CD8-positive, alpha-beta memory T cell (primary cell): ENCODE measurements around the gene DPF3. TPM values are rescaled to one million over a fixed set of nuclear protein-coding genes. Genes with fewer than 3 reads are reported as not detected.

Source experiments
- CTCF ChIA-PET: fragments of 350-600 bp; sonication (Branson Sonifier 250); formaldehyde crosslinking; loops from one replicate; lab custom pipeline; 2021; ENCODE audit warnings: antibody characterized with exemption; lab: Charles Lee
- POLR2A ChIA-PET: fragments of 350-600 bp; sonication (Branson Sonifier 250); formaldehyde crosslinking; loops from one replicate; lab custom pipeline; 2021; ENCODE audit warnings: antibody characterized with exemption; lab: Charles Lee
- DNase-seq, 5 donors: peaks; one replicate each; pipeline versions ENCODE4 v3.0.0 to v3.0.0-alpha.2; 2020 to 2022; ENCODE audit warnings: mixed read lengths in 1 of 5
- H3K27ac ChIP-seq: one replicate; pipeline ENCODE4 v1.7.0; 2013; ENCODE audit warnings: low read depth, mild to moderate bottlenecking, low read length, moderate library complexity
- H3K27me3 ChIP-seq: 2 replicates; pipeline ENCODE4 v1.7.0; 2013; ENCODE audit warnings: low read length, mild to moderate bottlenecking; ENCODE audit not compliant: insufficient read depth, poor library complexity, severe bottlenecking
- H3K36me3 ChIP-seq: 2 replicates; pipeline ENCODE4 v1.7.0; 2013; ENCODE audit warnings: mild to moderate bottlenecking, low read length, moderate library complexity; ENCODE audit not compliant: insufficient read depth
- H3K4me1 ChIP-seq: 2 replicates; pipeline ENCODE4 v1.7.0; 2013; ENCODE audit warnings: mild to moderate bottlenecking, low read length, moderate library complexity; ENCODE audit not compliant: insufficient read depth
- H3K4me3 ChIP-seq: 2 replicates; pipeline ENCODE4 v1.7.0; 2013; ENCODE audit warnings: mild to moderate bottlenecking, low read length
- H3K9me3 ChIP-seq: 2 replicates; pipeline ENCODE4 v1.7.0; 2013; ENCODE audit warnings: mild to moderate bottlenecking, low read length
- H3K27ac Mint-ChIP-seq, 8 donors: one replicate each; pipeline ENCODE4 v1.8.0; 2020 to 2021; ENCODE audit warnings: mixed read lengths in 8 of 8, mild to moderate bottlenecking in 6 of 8, inconsistent platforms in 3 of 8, moderate library complexity in 3 of 8
- H3K27me3 Mint-ChIP-seq, 2 donors: one replicate each; pipeline ENCODE4 v1.8.0; 2020 to 2021; ENCODE audit warnings: mixed read lengths in 2 of 2, mild to moderate bottlenecking in 1 of 2, moderate library complexity in 1 of 2
- H3K36me3 Mint-ChIP-seq, 3 donors: one replicate each; pipeline ENCODE4 v1.8.0; 2020 to 2021; ENCODE audit warnings: mixed read lengths in 3 of 3, inconsistent platforms in 1 of 3, mild to moderate bottlenecking in 1 of 3
- H3K4me1 Mint-ChIP-seq, 3 donors: one replicate each; pipeline ENCODE4 v1.8.0; 2020 to 2021; ENCODE audit warnings: mixed read lengths in 3 of 3, inconsistent platforms in 1 of 3, mild to moderate bottlenecking in 1 of 3
- H3K4me3 Mint-ChIP-seq, 7 donors: one replicate each; pipeline ENCODE4 v1.8.0; 2020 to 2021; ENCODE audit warnings: mixed read lengths in 7 of 7, mild to moderate bottlenecking in 6 of 7, moderate library complexity in 4 of 7, inconsistent platforms in 2 of 7
- H3K9me3 Mint-ChIP-seq, 5 donors: one replicate each; pipeline ENCODE4 v1.8.0; 2020 to 2022; ENCODE audit warnings: mixed read lengths in 5 of 5, mild to moderate bottlenecking in 3 of 5, moderate library complexity in 2 of 5, inconsistent platforms in 1 of 5
- polyA plus RNA-seq: library from polyadenylated mRNA; unstranded; fragments of 300-500 nt; fragmentation: Illumina TruSeq; gene quantifications from one replicate; pipeline ENCODE4 v1.2.3, GENCODE V29; 2021
- total RNA-seq, 2 experiments: library from RNA; stranded (reverse); gene quantifications; one replicate each; pipeline ENCODE4 v1.2.3, GENCODE V29; 2021

The DPF3 gene
- total and polyA plus RNA-seq, 3 experiments from 2014 or later, result 0.50 to 1.3 (median 0.62) TPM

DNA sequence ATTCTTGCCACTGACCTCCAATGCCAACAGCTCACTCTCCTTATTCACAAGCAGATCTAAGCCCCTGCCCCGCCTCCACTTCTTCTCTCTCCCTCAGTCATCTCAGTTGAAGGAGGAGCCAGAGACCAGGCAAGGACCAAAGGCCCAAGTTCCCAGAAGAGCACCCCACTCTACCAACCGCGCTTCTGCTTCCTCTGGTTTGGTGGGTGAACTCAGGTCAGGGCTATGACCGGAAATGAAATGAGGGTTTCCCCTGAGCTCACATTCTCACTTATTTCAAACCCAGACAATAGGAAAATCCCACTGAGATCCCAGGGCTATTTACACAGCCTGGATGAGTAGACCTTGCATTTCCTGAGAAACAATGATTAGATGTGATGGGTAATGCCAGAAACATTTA, 9.9 kb downstream of the DPF3 start:
- ChIA-PET CTCF (interaction anchor here (1.0 kb wide), 1 partner anchor 10 kb away, joined by 4 read pairs; the partner anchor contains the start of gene DPF3), POLR2A (no interaction called here)
- Histone ChIP-seq H3K36me3 (no peaks in the 10 kb centered on the region), H3K4me1 (no peaks in the 10 kb centered on the region), H3K27ac (no peak overlapping the region), H3K27me3 (no peaks in the 10 kb centered on the region), H3K9me3 (no peaks in the 10 kb centered on the region), H3K4me3 (no peak overlapping the region)
- Mint-ChIP-seq H3K27me3 (peaks cover 8 to 18% of the 10 kb centered on the region in 2 donors), H3K4me1 (peaks cover 0 to 3% (median 0%) of the 10 kb centered on the region in 3 donors), H3K4me3 (no peak overlapping the region), H3K27ac (no peak overlapping the region), H3K9me3 (peaks cover 0 to 2% (median 0%) of the 10 kb centered on the region in 5 donors), H3K36me3 (no peaks in the 10 kb centered on the region)
- no peak for DNase-seq

DNA sequence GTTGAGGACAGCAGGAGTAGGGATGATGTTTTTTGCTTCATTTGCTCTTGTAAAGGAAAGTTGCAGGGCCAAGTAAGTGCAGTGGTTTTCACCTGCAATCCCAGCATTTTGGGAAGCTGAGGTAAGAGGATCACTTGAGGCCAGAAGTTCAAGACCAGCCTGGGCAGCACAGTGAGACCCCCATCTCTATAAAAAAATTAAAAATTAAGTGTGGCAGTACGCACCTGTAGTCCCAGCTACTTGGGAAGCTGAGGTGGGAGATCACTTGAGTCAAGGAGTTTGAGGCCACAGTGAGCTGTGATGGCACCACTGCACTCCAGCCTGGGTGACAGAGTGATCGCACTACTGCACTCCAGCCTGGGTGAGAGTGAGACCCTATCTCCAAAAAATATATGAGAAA, 10.8 kb downstream of the DPF3 start:
- no peak overlapping the region for H3K27ac Mint-ChIP-seq
- CTCF ChIA-PET, result no interaction called here
- H3K4me3 Mint-ChIP-seq, result no peak overlapping the region

DNA sequence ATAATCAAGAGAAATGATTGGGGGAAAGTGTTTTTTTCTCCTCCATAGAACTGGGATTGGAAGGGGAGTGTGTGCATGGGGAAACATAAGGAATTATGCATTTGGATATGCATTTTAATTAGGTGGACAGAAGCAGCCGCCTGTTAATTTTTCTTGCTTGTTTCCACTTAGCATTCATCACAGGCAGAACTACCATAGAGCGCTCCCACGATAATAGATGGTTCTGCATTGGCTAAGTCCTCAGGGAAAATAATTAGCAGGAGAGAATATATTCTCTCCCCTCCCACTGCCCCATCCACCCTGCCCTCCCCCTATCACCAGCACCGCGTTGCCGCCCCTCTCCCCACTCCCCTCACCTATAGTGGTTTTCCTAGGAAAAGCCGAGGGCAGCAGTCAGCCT, 11.4 kb downstream of the DPF3 start:
- Mint-ChIP-seq H3K27ac (no peak overlapping the region), H3K4me3 (no peak overlapping the region), H3K4me1 (peaks cover 0 to 3% (median 0%) of the 10 kb centered on the region in 3 donors), H3K9me3 (peaks cover 0 to 2% (median 0%) of the 10 kb centered on the region in 5 donors), H3K27me3 (peaks cover 8 to 21% of the 10 kb centered on the region in 2 donors), H3K36me3 (no peaks in the 10 kb centered on the region)
- CTCF ChIA-PET, result no interaction called here
- no peaks in the 10 kb centered on the region for H3K4me1 ChIP-seq
- no peaks in the 10 kb centered on the region for H3K36me3 ChIP-seq
- no peaks in the 10 kb centered on the region for H3K27me3 ChIP-seq
- H3K9me3 ChIP-seq, result no peaks in the 10 kb centered on the region
- no peak overlapping the region for H3K4me3 ChIP-seq
- no peak overlapping the region for H3K27ac ChIP-seq
- DNase-seq, result no peak
- POLR2A ChIA-PET, result no interaction called here

More for the DNA sequence above, 10.8 kb downstream of the DPF3 start:
- H3K4me1 Mint-ChIP-seq, result peaks cover 0 to 3% (median 0%) of the 10 kb centered on the region in 3 donors
- Histone ChIP-seq H3K4me3 (no peak overlapping the region), H3K36me3 (no peaks in the 10 kb centered on the region), H3K4me1 (no peaks in the 10 kb centered on the region), H3K27ac (no peak overlapping the region), H3K27me3 (no peaks in the 10 kb centered on the region), H3K9me3 (no peaks in the 10 kb centered on the region)
- H3K36me3 Mint-ChIP-seq, result no peaks in the 10 kb centered on the region
- peaks cover 0 to 2% (median 0%) of the 10 kb centered on the region in 5 donors for H3K9me3 Mint-ChIP-seq
- POLR2A ChIA-PET, result no interaction called here
- DNase-seq, result no peak
- peaks cover 8 to 21% of the 10 kb centered on the region in 2 donors for H3K27me3 Mint-ChIP-seq

DNA sequence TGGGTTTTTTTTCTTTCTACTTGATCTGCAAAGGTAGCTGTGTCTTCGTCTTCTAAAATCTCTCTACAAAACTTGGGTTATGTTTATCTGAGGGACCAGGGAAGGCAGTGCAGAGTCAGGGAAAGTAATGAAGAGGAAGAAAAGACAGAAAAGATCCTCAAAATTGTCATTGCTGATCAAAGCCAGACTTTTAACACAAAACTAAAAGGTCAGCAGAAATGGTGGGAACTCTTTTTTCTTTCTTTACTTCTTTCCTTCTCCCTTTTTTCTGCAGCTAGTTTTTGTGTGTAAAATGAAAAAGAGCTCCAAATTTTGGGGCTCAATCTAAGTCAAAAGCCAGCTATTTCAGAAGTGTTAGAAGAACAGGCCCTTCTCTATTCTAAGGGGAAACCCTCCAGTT, 11.9 kb downstream of the DPF3 start:
- no peak overlapping the region for H3K4me3 Mint-ChIP-seq
- no peaks in the 10 kb centered on the region for H3K36me3 Mint-ChIP-seq
- peaks cover 8 to 21% of the 10 kb centered on the region in 2 donors for H3K27me3 Mint-ChIP-seq
- DNase-seq, result no peak
- H3K4me1 Mint-ChIP-seq, result peaks cover 0 to 3% (median 0%) of the 10 kb centered on the region in 3 donors
- peaks cover 0 to 2% (median 0%) of the 10 kb centered on the region in 5 donors for H3K9me3 Mint-ChIP-seq
- Histone ChIP-seq H3K4me3 (no peak overlapping the region), H3K36me3 (no peaks in the 10 kb centered on the region), H3K4me1 (no peaks in the 10 kb centered on the region), H3K27ac (no peak overlapping the region), H3K9me3 (no peaks in the 10 kb centered on the region), H3K27me3 (no peaks in the 10 kb centered on the region)
- CTCF ChIA-PET, result no interaction called here
- POLR2A ChIA-PET, result no interaction called here
- H3K27ac Mint-ChIP-seq, result no peak overlapping the region

DNA sequence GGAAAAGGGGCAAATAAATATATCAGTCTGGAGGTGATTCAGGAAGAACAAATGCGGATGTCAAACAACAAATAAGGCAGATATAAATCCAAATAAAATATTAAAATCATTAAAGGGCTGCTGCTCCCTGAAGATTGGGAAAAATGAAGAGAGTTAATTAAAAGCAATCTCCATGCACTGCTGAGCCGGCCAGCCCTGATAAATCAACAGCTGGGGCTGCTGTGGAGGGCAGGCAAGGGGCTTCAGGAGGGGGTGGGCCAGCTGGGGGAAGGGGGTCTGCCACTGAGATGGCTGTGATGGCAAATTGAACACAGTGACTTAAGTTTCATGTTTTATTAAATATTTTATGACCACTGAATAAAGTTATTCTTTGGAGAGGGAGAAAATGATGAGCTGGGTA, 12.4 kb downstream of the DPF3 start:
- Histone ChIP-seq H3K9me3 (no peaks in the 10 kb centered on the region), H3K4me3 (no peak overlapping the region), H3K36me3 (no peaks in the 10 kb centered on the region), H3K27me3 (no peaks in the 10 kb centered on the region), H3K4me1 (no peaks in the 10 kb centered on the region), H3K27ac (no peak overlapping the region)
- Mint-ChIP-seq H3K4me3 (no peak overlapping the region), H3K27ac (no peak overlapping the region), H3K9me3 (peaks cover 0 to 2% (median 0%) of the 10 kb centered on the region in 5 donors), H3K4me1 (peaks cover 0 to 3% (median 0%) of the 10 kb centered on the region in 3 donors), H3K27me3 (peaks cover 8 to 26% of the 10 kb centered on the region in 2 donors), H3K36me3 (no peaks in the 10 kb centered on the region)
- ChIA-PET POLR2A (no interaction called here), CTCF (no interaction called here)
- DNase-seq, result no peak

DNA sequence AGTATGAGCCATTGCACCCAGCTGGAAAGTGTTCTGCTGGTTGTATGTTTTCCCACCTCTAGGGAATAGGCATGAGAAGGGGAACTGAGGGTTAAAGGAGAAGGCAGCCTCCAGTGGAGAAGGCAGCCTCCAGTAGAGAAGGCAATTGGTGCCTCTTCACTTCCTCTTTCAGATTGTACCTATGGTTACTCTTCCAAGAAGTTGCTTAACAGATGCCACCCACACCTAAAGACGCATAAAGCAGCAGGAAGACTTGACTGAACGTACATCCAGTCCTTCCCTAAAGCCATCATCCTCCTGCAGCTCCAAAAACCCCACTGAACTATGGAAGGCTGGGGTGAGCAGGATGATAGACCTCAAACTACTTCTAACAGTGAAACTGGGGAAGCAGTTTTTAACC, 13.1 kb downstream of the DPF3 start:
- no peak overlapping the region for H3K27ac ChIP-seq
- no peaks in the 10 kb centered on the region for H3K27me3 ChIP-seq
- no peak overlapping the region for H3K27ac Mint-ChIP-seq
- no peaks in the 10 kb centered on the region for H3K9me3 ChIP-seq
- peaks cover 8 to 28% of the 10 kb centered on the region in 2 donors for H3K27me3 Mint-ChIP-seq
- H3K36me3 Mint-ChIP-seq, result no peaks in the 10 kb centered on the region
- no peaks in the 10 kb centered on the region for H3K4me1 ChIP-seq
- peaks cover 0 to 3% (median 0%) of the 10 kb centered on the region in 3 donors for H3K4me1 Mint-ChIP-seq
- DNase-seq, result no peak
- ChIA-PET POLR2A (no interaction called here), CTCF (no interaction called here)
- no peak overlapping the region for H3K4me3 Mint-ChIP-seq
- no peak overlapping the region for H3K4me3 ChIP-seq
- no peaks in the 10 kb centered on the region for H3K36me3 ChIP-seq
- H3K9me3 Mint-ChIP-seq, result peaks cover 0 to 2% (median 0%) of the 10 kb centered on the region in 5 donors

DNA sequence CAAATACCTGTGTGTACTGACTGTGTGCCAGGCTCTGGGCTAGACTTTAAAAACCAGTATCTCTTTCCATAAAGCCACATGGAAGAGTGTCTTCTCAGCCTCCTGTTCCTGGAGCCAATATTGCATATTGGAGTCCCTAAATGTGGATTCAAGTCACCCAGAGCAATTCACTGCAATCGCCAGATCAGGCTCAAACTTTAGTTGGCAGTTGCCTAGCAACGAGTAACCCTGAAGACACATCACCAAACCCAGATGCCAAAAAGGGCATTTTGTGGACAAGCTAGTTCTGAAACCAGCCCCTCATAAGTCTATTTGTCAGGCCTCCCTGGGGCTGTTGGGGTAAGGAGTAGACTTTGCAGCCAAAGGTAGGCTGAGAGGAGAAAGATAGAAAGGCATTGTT, 13.7 kb downstream of the DPF3 start:
- H3K27ac Mint-ChIP-seq, result no peak overlapping the region
- peaks cover 0 to 3% (median 0%) of the 10 kb centered on the region in 3 donors for H3K4me1 Mint-ChIP-seq
- Histone ChIP-seq H3K9me3 (no peaks in the 10 kb centered on the region), H3K27ac (no peak overlapping the region), H3K4me3 (no peak overlapping the region), H3K27me3 (no peaks in the 10 kb centered on the region), H3K36me3 (no peaks in the 10 kb centered on the region), H3K4me1 (no peaks in the 10 kb centered on the region)
- CTCF ChIA-PET, result no interaction called here
- H3K9me3 Mint-ChIP-seq, result no peaks in the 10 kb centered on the region
- H3K4me3 Mint-ChIP-seq, result no peak overlapping the region
- no peak for DNase-seq
- peaks cover 5 to 28% of the 10 kb centered on the region in 2 donors for H3K27me3 Mint-ChIP-seq
- POLR2A ChIA-PET, result no interaction called here
- no peaks in the 10 kb centered on the region for H3K36me3 Mint-ChIP-seq

DNA sequence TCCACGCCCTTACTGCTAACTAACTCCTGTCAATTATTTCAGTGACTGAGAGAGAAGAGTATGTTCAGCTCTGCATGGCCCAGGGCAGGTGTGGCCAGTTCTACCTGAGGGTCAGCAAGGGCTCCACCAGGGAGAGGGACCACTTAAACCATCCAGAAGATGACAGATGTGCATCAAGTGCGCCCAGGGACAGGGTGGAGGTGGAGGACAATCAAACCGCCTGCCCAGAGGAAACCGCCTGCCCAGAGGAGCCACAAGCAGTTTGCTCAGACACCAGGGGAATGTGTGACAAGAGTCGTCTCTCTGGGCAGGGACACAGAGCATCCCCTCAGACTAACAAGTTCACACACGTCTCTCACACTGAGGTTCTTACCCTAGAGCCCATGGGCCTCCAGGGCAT, 14.5 kb downstream of the DPF3 start:
- no peaks in the 10 kb centered on the region for H3K9me3 Mint-ChIP-seq
- ChIA-PET POLR2A (no interaction called here), CTCF (no interaction called here)
- no peak for DNase-seq
- H3K36me3 Mint-ChIP-seq, result no peaks in the 10 kb centered on the region
- Histone ChIP-seq H3K27me3 (no peaks in the 10 kb centered on the region), H3K4me1 (no peaks in the 10 kb centered on the region), H3K4me3 (no peak overlapping the region), H3K36me3 (no peaks in the 10 kb centered on the region), H3K9me3 (no peaks in the 10 kb centered on the region), H3K27ac (no peak overlapping the region)
- H3K27ac Mint-ChIP-seq, result no peak overlapping the region
- H3K4me3 Mint-ChIP-seq, result no peak overlapping the region
- H3K27me3 Mint-ChIP-seq, result peaks cover 5 to 28% of the 10 kb centered on the region in 2 donors
- peaks cover 0 to 3% (median 0%) of the 10 kb centered on the region in 3 donors for H3K4me1 Mint-ChIP-seq
